RWPE2 (cell line): ENCODE results near the gene GRID2.

Experiments used
- ATAC-seq: fragments of 200-7000 bp; cut with Tn5 transposase; 3 replicates; pipeline ENCODE4 v1.9.1; 2021; ENCODE audit warnings: low read depth
- DNase-seq: peaks from one replicate; pipeline ENCODE4 v3.0.0-alpha.2; 2020; ENCODE audit warnings: low spot score
- H3K27ac ChIP-seq: fragments of 450-650 bp; 2 replicates; pipeline ENCODE4 v1.5.1; 2017; ENCODE audit warnings: mild to moderate bottlenecking; ENCODE audit not compliant: poor library complexity, severe bottlenecking
- H3K27me3 ChIP-seq: fragments of 250-450 bp; sonication (Bioruptor Pico); 2 replicates; pipeline ENCODE4 v1.5.1; 2021; ENCODE audit warnings: mild to moderate bottlenecking, moderate library complexity; ENCODE audit not compliant: insufficient read depth, poor library complexity, severe bottlenecking
- H3K36me3 ChIP-seq: fragments of 250-450 bp; sonication (Bioruptor Pico); 2 replicates; pipeline ENCODE4 v1.5.1; 2020; ENCODE audit warnings: low read depth, mild to moderate bottlenecking, moderate library complexity
- H3K4me1 ChIP-seq: fragments of 250-450 bp; sonication (Bioruptor Pico); 2 replicates; pipeline ENCODE4 v1.5.1; 2021; ENCODE audit warnings: mild to moderate bottlenecking, moderate library complexity; ENCODE audit not compliant: insufficient read depth, poor library complexity, severe bottlenecking
- H3K4me3 ChIP-seq: fragments of 250-450 bp; sonication (Bioruptor Pico); 2 replicates; pipeline ENCODE4 v1.5.1; 2021; ENCODE audit warnings: mild to moderate bottlenecking, moderate library complexity; ENCODE audit not compliant: severe bottlenecking
- H3K9me3 ChIP-seq: fragments of 250-450 bp; sonication (Bioruptor Pico); 2 replicates; pipeline ENCODE4 v1.5.1; 2021; ENCODE audit warnings: mild to moderate bottlenecking, moderate library complexity; ENCODE audit not compliant: severe bottlenecking
- CTCF ChIP-seq: fragments of 450-650 bp; IDR thresholded peaks from one replicate; pipeline ENCODE4 v1.5.1; 2017; ENCODE audit warnings: mild to moderate bottlenecking, moderate library complexity; ENCODE audit not compliant: poor library complexity, severe bottlenecking

GRID2 gene

GRCh38 chr4:92952897-92953296, 649.1 kb downstream of the GRID2 start:
- Histone ChIP-seq H3K27me3 (no peaks in the 10 kb centered on the region), H3K9me3 (no peaks in the 10 kb centered on the region), H3K4me1 (peaks cover 23% of the 10 kb centered on the region), H3K4me3 (no peak overlapping the region), H3K36me3 (no peaks in the 10 kb centered on the region), H3K27ac (peak overlapping the region; percentile 63)
- ATAC-seq = peak; percentile 61
- no peak for DNase-seq
- TF ChIP-seq CTCF = no peak

GRCh38 chr4:92953462-92953861, 649.7 kb downstream of the GRID2 start:
- TF ChIP-seq CTCF = no peak
- H3K27ac ChIP-seq = peak overlapping the region; percentile 63
- peak; percentile 80 for ATAC-seq

GRCh38 chr4:92961881-92962280, 658.1 kb downstream of the GRID2 start:
- DNase-seq (no peak), ATAC-seq (no peak)
- H3K27me3 ChIP-seq = no peaks in the 10 kb centered on the region
- TF ChIP-seq CTCF = no peak
- no peaks in the 10 kb centered on the region for H3K36me3 ChIP-seq
- H3K4me3 ChIP-seq = no peak overlapping the region
- no peaks in the 10 kb centered on the region for H3K4me1 ChIP-seq
- no peaks in the 10 kb centered on the region for H3K9me3 ChIP-seq
- no peak overlapping the region for H3K27ac ChIP-seq

More at GRCh38 chr4:92953462-92953861, 649.7 kb downstream of the GRID2 start:
- H3K4me1 ChIP-seq = peaks cover 23% of the 10 kb centered on the region
- no peak overlapping the region for H3K4me3 ChIP-seq
- no peaks in the 10 kb centered on the region for H3K27me3 ChIP-seq
- H3K36me3 ChIP-seq = no peaks in the 10 kb centered on the region
- DNase-seq = no peak
- no peaks in the 10 kb centered on the region for H3K9me3 ChIP-seq

GRCh38 chr4:92962831-92963230, 659.1 kb downstream of the GRID2 start:
- Histone ChIP-seq H3K4me3 (no peak overlapping the region), H3K27ac (no peak overlapping the region), H3K27me3 (no peaks in the 10 kb centered on the region), H3K36me3 (no peaks in the 10 kb centered on the region), H3K4me1 (no peaks in the 10 kb centered on the region), H3K9me3 (no peaks in the 10 kb centered on the region)
- TF ChIP-seq CTCF = no peak
- DNase-seq (no peak), ATAC-seq (no peak)

- no peak overlapping the region for H3K27ac ChIP-seq
- DNase-seq = no peak
- no peaks in the 10 kb centered on the region for H3K9me3 ChIP-seq
- no peak for ATAC-seq
- H3K27me3 ChIP-seq = no peaks in the 10 kb centered on the region
- no peak for TF ChIP-seq CTCF
- H3K36me3 ChIP-seq = no peaks in the 10 kb centered on the region
- H3K4me3 ChIP-seq = no peak overlapping the region
- H3K4me1 ChIP-seq = peaks cover 27% of the 10 kb centered on the region
These were observed 664.8 kb downstream of the GRID2 start for GRCh38 chr4:92968556-92968955.
